SU-DHL-6 (cell line): ENCODE data around the gene DDX5.
"Not testable (repeated sequence)": the region's sequence is repeated elsewhere in the genome, so short reads cannot be mapped to it uniquely, and the experiment has no call there.

Source experiments
- H2AFZ ChIP-seq: fragments of 200-600 bp; sonication (generic); 2 replicates; pipeline ENCODE4 v1.6.1; 2014; ENCODE audit warnings: low read depth, mild to moderate bottlenecking, moderate library complexity, mixed read lengths, antibody characterized with exemption, low read length; ENCODE audit not compliant: severe bottlenecking
- H3F3A ChIP-seq: fragments of 200-600 bp; shearing (Covaris generic); 2 replicates; pipeline ENCODE4 v1.6.0; 2016; ENCODE audit warnings: antibody characterized with exemption, mild to moderate bottlenecking; ENCODE audit not compliant: insufficient read depth
- H3K27ac ChIP-seq: fragments of 200-600 bp; sonication (generic); 2 replicates; pipeline ENCODE4 v1.5.1; 2016; ENCODE audit warnings: low read depth, mild to moderate bottlenecking, low read length, moderate library complexity, mixed read lengths
- H3K27me3 ChIP-seq: fragments of 200-600 bp; sonication (generic), shearing (Covaris generic); 2 replicates; pipeline ENCODE4 v1.6.0; 2014; ENCODE audit warnings: mild to moderate bottlenecking, low read length
- H3K36me3 ChIP-seq: fragments of 200-600 bp; sonication (generic); 2 replicates; pipeline ENCODE4 v1.6.1; 2014; ENCODE audit warnings: mild to moderate bottlenecking, low read length, mixed read lengths
- H3K4me2 ChIP-seq: fragments of 300-600, 200-600 bp; shearing (Covaris generic), sonication (generic); 2 replicates; pipeline ENCODE4 v1.6.0; 2014; ENCODE audit warnings: low read length, low read depth, mild to moderate bottlenecking; ENCODE audit not compliant: poor library complexity, severe bottlenecking
- H3K4me3 ChIP-seq: fragments of 200-600 bp; sonication (generic); 2 replicates; pipeline ENCODE4 v1.5.1; 2014; ENCODE audit warnings: antibody characterized with exemption, low read length, mild to moderate bottlenecking, mixed read lengths; ENCODE audit not compliant: insufficient read depth, poor library complexity, severe bottlenecking
- H3K79me2 ChIP-seq: fragments of 200-600 bp; sonication (generic); 2 replicates; pipeline ENCODE4 v1.6.1; 2014; ENCODE audit warnings: mild to moderate bottlenecking, low read length, moderate library complexity; ENCODE audit not compliant: insufficient read depth
- H3K9ac ChIP-seq: fragments of 200-600 bp; sonication (generic); 2 replicates; pipeline ENCODE4 v1.7.0; 2014; ENCODE audit warnings: mild to moderate bottlenecking, low read length
- H3K9me2 ChIP-seq: fragments of 200-600 bp; sonication (generic); replicated peaks from 2 replicates; pipeline ENCODE4 v1.6.1; 2014; ENCODE audit warnings: low read length; ENCODE audit not compliant: insufficient read depth
- H3K9me3 ChIP-seq: fragments of 200-600 bp; sonication (generic); 2 replicates; pipeline ENCODE4 v1.6.1; 2014; ENCODE audit warnings: low read length, mixed read lengths; ENCODE audit not compliant: insufficient read depth
- H4K20me1 ChIP-seq: fragments of 200-600 bp; sonication (generic); 2 replicates; pipeline ENCODE4 v1.6.1; 2014; ENCODE audit warnings: low read depth, mild to moderate bottlenecking, antibody characterized with exemption, low read length, moderate library complexity, mixed read lengths
- CTCF ChIP-seq: fragments of 200-600 bp; sonication (generic); IDR thresholded peaks from one replicate; pipeline ENCODE4 v1.5.1; 2017; ENCODE audit warnings: antibody characterized with exemption, mild to moderate bottlenecking, low read length, moderate library complexity; ENCODE audit not compliant: insufficient read depth, poor library complexity, severe bottlenecking
- EZH2phosphoT487 ChIP-seq: fragments of 200-600 bp; sonication (generic), shearing (Covaris generic); conservative IDR thresholded peaks from 2 replicates; pipeline ENCODE4 v1.6.1; 2018; ENCODE audit warnings: mild to moderate bottlenecking, antibody characterized with exemption, low read length, moderate library complexity, mixed read lengths

DDX5 gene

GRCh38 chr17:64466019-64466735, 39.9 kb downstream of the DDX5 start:
- Histone ChIP-seq H3K27me3 (no peaks in the 10 kb centered on the region), H2AFZ (no peak overlapping the region), H3K79me2 (no peaks in the 10 kb centered on the region), H3K9ac (no peak overlapping the region), H3K9me2 (no peaks in the 10 kb centered on the region), H3K36me3 (no peaks in the 10 kb centered on the region), H3K4me3 (no peak overlapping the region), H3F3A (no peaks in the 10 kb centered on the region), H3K27ac (no peak overlapping the region), H4K20me1 (no peaks in the 10 kb centered on the region), H3K4me2 (no peak overlapping the region), H3K9me3 (no peaks in the 10 kb centered on the region)
- no peak for TF ChIP-seq CTCF
- TF ChIP-seq EZH2phosphoT487 = no peak

- Histone ChIP-seq H2AFZ (no peak overlapping the region), H3K27ac (no peak overlapping the region), H3K9me2 (no peaks in the 10 kb centered on the region), H3K9me3 (no peaks in the 10 kb centered on the region), H3K4me3 (no peak overlapping the region), H3F3A (no peaks in the 10 kb centered on the region), H3K27me3 (no peaks in the 10 kb centered on the region), H4K20me1 (no peaks in the 10 kb centered on the region), H3K9ac (no peak overlapping the region), H3K4me2 (no peak overlapping the region), H3K36me3 (no peaks in the 10 kb centered on the region), H3K79me2 (no peaks in the 10 kb centered on the region)
- TF ChIP-seq EZH2phosphoT487 (no peak), CTCF (no peak)
Observed at GRCh38 chr17:64461788-64462187, 44.3 kb downstream of the DDX5 start.

- TF ChIP-seq CTCF (no peak), EZH2phosphoT487 (no peak)
- H3K27me3 ChIP-seq = no peaks in the 10 kb centered on the region
Observed at GRCh38 chr17:64460955-64461354, 45.1 kb downstream of the DDX5 start.

GRCh38 chr17:64459818-64460217, 46.3 kb downstream of the DDX5 start:
- not testable (repeated sequence) for H3K27ac ChIP-seq, H3K9ac ChIP-seq, H3K4me2 ChIP-seq, H3K79me2 ChIP-seq, H3K9me2 ChIP-seq, H3K27me3 ChIP-seq, H3K9me3 ChIP-seq, H3K4me3 ChIP-seq, H3K36me3 ChIP-seq, H4K20me1 ChIP-seq, H2AFZ ChIP-seq
- H3F3A ChIP-seq = peaks cover 15% of the 10 kb centered on the region

More at GRCh38 chr17:64460955-64461354, 45.1 kb downstream of the DDX5 start:
- Histone ChIP-seq H2AFZ (no peak overlapping the region), H3K9ac (no peak overlapping the region), H4K20me1 (no peaks in the 10 kb centered on the region), H3K4me2 (no peak overlapping the region), H3K9me3 (no peaks in the 10 kb centered on the region), H3K79me2 (no peaks in the 10 kb centered on the region), H3K9me2 (no peaks in the 10 kb centered on the region), H3K4me3 (no peak overlapping the region), H3F3A (peaks cover 6% of the 10 kb centered on the region), H3K27ac (no peak overlapping the region), H3K36me3 (no peaks in the 10 kb centered on the region)
